Caco-2 (cell line): ENCODE data around the gene FRAS1. TPM values are rescaled to one million over a fixed set of nuclear protein-coding genes. Genes with fewer than 3 reads are reported as not detected.

Experiments used
- BruUV-seq: library from RNA; stranded (reverse); fragments of 400-500 nt; replicated peaks from 2 replicates; lab custom pipeline; 2021; lab: Mats Ljungman, UMichigan
- CTCF ChIA-PET: fragments of 300-600 bp; sonication (Branson Sonifier 250); formaldehyde crosslinking; loops from one replicate; lab custom pipeline; 2022; ENCODE audit warnings: antibody characterized with exemption; lab: Charles Lee
- POLR2A ChIA-PET: fragments of 300-600 bp; sonication (Branson Sonifier 250); formaldehyde crosslinking; loops from one replicate; lab custom pipeline; 2022; ENCODE audit warnings: antibody characterized with exemption; lab: Charles Lee
- DNase-seq, 2 experiments: peaks; one replicate each; pipeline versions ENCODE4 v3.0.0 to v3.0.0-alpha.2; 2020 to 2022
- H3K27me3 ChIP-seq: replicated peaks from 2 replicates; pipeline ENCODE4 v1.6.0; 2011; ENCODE audit warnings: low read length; ENCODE audit not compliant: control insufficient read depth, insufficient read depth
- H3K36me3 ChIP-seq: 2 replicates; pipeline ENCODE4 v1.5.1; 2011; ENCODE audit warnings: low read length; ENCODE audit not compliant: control insufficient read depth, insufficient read depth
- H3K4me1 ChIP-seq: fragments of 250-450 bp; sonication (Bioruptor Pico); 2 replicates; pipeline ENCODE4 v1.5.1; 2020; ENCODE audit warnings: mild to moderate bottlenecking
- H3K4me3 ChIP-seq: 2 replicates; pipeline ENCODE4 v1.5.1; 2011; ENCODE audit warnings: low read depth, mild to moderate bottlenecking, control low read depth, low read length
- H3K9me3 ChIP-seq: fragments of 250-450 bp; sonication (Bioruptor Pico); 2 replicates; pipeline ENCODE4 v1.5.1; 2020; ENCODE audit warnings: mild to moderate bottlenecking, moderate library complexity
- H3K27ac Mint-ChIP-seq: one replicate; pipeline ENCODE4 v1.8.0; 2022; ENCODE audit warnings: mixed read lengths; ENCODE audit not compliant: unreplicated experiment
- H3K27me3 Mint-ChIP-seq: one replicate; pipeline ENCODE4 v1.8.0; 2022; ENCODE audit warnings: mixed read lengths; ENCODE audit not compliant: insufficient read depth, unreplicated experiment
- H3K36me3 Mint-ChIP-seq: one replicate; pipeline ENCODE4 v1.8.0; 2022; ENCODE audit warnings: mild to moderate bottlenecking, mixed read lengths; ENCODE audit not compliant: insufficient read depth, unreplicated experiment
- H3K4me1 Mint-ChIP-seq: one replicate; pipeline ENCODE4 v1.8.0; 2022; ENCODE audit warnings: low read depth, mixed read lengths; ENCODE audit not compliant: unreplicated experiment
- H3K4me3 Mint-ChIP-seq: one replicate; pipeline ENCODE4 v1.8.0; 2022; ENCODE audit warnings: mild to moderate bottlenecking, moderate library complexity, mixed read lengths; ENCODE audit not compliant: unreplicated experiment
- H3K9me3 Mint-ChIP-seq: one replicate; pipeline ENCODE4 v1.8.0; 2022; ENCODE audit warnings: mixed read lengths; ENCODE audit not compliant: unreplicated experiment
- CTCF ChIP-seq, 2 experiments: fragments of 200-600 bp in 1 of 2; IDR thresholded peaks; 1 replicate in 1 of 2; 2 replicates in 1 of 2; pipeline versions ENCODE4 v1.5.1 to v1.8.0; 2011 to 2022; ENCODE audit warnings: antibody characterized with exemption in 1 of 2, control low read depth in 1 of 2, inconsistent platforms in 1 of 2, low read depth in 1 of 2, low read length in 1 of 2, mild to moderate bottlenecking in 1 of 2, moderate library complexity in 1 of 2; ENCODE audit not compliant: insufficient read depth in 1 of 2, severe bottlenecking in 1 of 2, unreplicated experiment in 1 of 2
- intact Hi-C: fragments of 100-400 bp; cut with micrococcal nuclease; formaldehyde crosslinking; loops from one replicate; pipeline ENCODE4 v1.10.0; 2022; ENCODE audit not compliant: unreplicated experiment
- total RNA-seq: library from RNA; stranded (reverse); gene quantifications from 2 replicates; pipeline ENCODE4 v1.2.3, GENCODE V29; 2022

Gene FRAS1
- total RNA-seq, 1 experiment from 2014 or later = 40.8 TPM

- intact Hi-C loops = no loop called here
Observed at GRCh38 chr4:78155616-78156105, 98.5 kb downstream of the FRAS1 start.

GRCh38 chr4:78156520-78156919 lies 99.4 kb downstream of the FRAS1 start:
- no peak for DNase-seq
- no peak for TF ChIP-seq CTCF (IDR thresholded peaks at IDR 0.05; ENCODE audit: insufficient read depth in 1 of 2, low read depth in 1 of 2, low read length in 1 of 2, severe bottlenecking in 1 of 2, unreplicated experiment in 1 of 2)
- intact Hi-C loops = no loop called here
- H3K4me3 ChIP-seq = no peak overlapping the region
- no TSS peak for BruUV-seq
- ChIA-PET CTCF (no interaction called here), POLR2A (no interaction called here)
- no peak overlapping the region for H3K4me3 Mint-ChIP-seq
- no peaks in the 10 kb centered on the region for H3K9me3 ChIP-seq
- no peaks in the 10 kb centered on the region for H3K36me3 Mint-ChIP-seq
- H3K9me3 Mint-ChIP-seq = no peaks in the 10 kb centered on the region
- no peaks in the 10 kb centered on the region for H3K36me3 ChIP-seq
- H3K27me3 Mint-ChIP-seq = no peaks in the 10 kb centered on the region
- H3K4me1 ChIP-seq = peaks cover 8% of the 10 kb centered on the region
- peaks cover 25% of the 10 kb centered on the region for H3K4me1 Mint-ChIP-seq
- no peaks in the 10 kb centered on the region for H3K27me3 ChIP-seq
- no peak overlapping the region for H3K27ac Mint-ChIP-seq

More at GRCh38 chr4:78155616-78156105, 98.5 kb downstream of the FRAS1 start:
- ChIA-PET CTCF (no interaction called here), POLR2A (no interaction called here)
- Mint-ChIP-seq H3K9me3 (no peaks in the 10 kb centered on the region), H3K27me3 (no peaks in the 10 kb centered on the region), H3K4me1 (peaks cover 30% of the 10 kb centered on the region), H3K36me3 (no peaks in the 10 kb centered on the region), H3K4me3 (no peak overlapping the region), H3K27ac (no peak overlapping the region)
- TF ChIP-seq CTCF (IDR thresholded peaks at IDR 0.05; ENCODE audit: insufficient read depth in 1 of 2, low read depth in 1 of 2, low read length in 1 of 2, severe bottlenecking in 1 of 2, unreplicated experiment in 1 of 2) = no peak
- Histone ChIP-seq H3K4me3 (no peak overlapping the region), H3K27me3 (no peaks in the 10 kb centered on the region), H3K9me3 (no peaks in the 10 kb centered on the region), H3K4me1 (peaks cover 16% of the 10 kb centered on the region), H3K36me3 (no peaks in the 10 kb centered on the region)
- DNase-seq = no peak
- BruUV-seq = no TSS peak

- Histone ChIP-seq H3K4me3 (no peak overlapping the region), H3K27me3 (no peaks in the 10 kb centered on the region), H3K4me1 (0 out of 2 replicates have a peak, but pooled peaks cover 12% of the 10 kb centered on the region), H3K36me3 (no peaks in the 10 kb centered on the region), H3K9me3 (no peaks in the 10 kb centered on the region)
- intact Hi-C loops = no loop called here
- no peak for DNase-seq
- Mint-ChIP-seq H3K27ac (no peak overlapping the region), H3K9me3 (no peaks in the 10 kb centered on the region), H3K4me1 (peaks cover 6% of the 10 kb centered on the region), H3K27me3 (no peaks in the 10 kb centered on the region), H3K4me3 (no peak overlapping the region), H3K36me3 (no peaks in the 10 kb centered on the region)
- POLR2A ChIA-PET = no interaction called here
- BruUV-seq = no TSS peak
- CTCF ChIA-PET = no interaction called here
- no peak for TF ChIP-seq CTCF (IDR thresholded peaks at IDR 0.05; ENCODE audit: insufficient read depth in 1 of 2, low read depth in 1 of 2, low read length in 1 of 2, severe bottlenecking in 1 of 2, unreplicated experiment in 1 of 2)
Observed at GRCh38 chr4:78162342-78162741, 105.2 kb downstream of the FRAS1 start.
